HK-2 (cell line): ENCODE data around the gene LDLRAD4.

Source experiments
- DNase-seq: peaks from one replicate; pipeline ENCODE4 v3.0.0-alpha.2; 2018; ENCODE audit not compliant: unreplicated experiment

Gene LDLRAD4

DNA sequence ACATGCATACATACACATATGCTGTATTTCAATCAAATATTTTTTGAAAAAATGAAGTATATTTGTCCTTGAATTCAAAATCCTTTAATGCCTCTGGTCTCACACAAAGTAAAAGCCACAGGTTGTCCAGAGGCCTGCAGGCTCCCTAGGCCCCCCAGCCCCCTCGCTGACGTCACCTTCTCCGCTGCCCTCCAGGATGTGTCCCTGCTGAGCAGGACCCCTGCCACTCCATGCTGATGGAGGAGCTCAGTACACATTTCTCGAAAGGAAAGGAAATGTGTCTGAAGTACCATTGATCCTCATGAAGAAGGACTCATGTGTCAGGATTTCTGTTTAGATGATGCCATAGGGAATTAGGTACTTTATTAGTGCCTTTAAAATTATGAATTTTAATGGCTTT lies 212.1 kb downstream of the LDLRAD4 start:
- DNase-seq = no peak

DNA sequence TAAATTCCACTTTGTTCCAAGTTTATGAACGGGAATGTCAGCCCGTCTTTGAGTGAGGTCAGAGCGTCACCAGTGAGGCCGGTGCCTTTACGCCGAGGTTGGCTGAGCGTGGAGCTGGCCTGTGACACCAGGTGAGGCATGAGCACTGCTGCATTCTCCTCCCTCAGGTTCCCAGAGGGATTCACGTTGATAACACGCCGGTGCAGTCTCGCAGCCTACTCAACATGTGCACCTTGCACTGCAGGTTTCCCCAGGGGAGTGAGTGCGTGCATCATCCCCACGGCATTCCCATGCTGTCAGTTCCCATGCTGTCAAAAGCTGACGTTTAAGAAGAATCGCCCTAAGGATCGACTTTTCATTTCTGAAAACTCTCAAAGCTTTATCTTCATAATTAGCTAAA lies 213.3 kb downstream of the LDLRAD4 start:
- no peak for DNase-seq

DNA sequence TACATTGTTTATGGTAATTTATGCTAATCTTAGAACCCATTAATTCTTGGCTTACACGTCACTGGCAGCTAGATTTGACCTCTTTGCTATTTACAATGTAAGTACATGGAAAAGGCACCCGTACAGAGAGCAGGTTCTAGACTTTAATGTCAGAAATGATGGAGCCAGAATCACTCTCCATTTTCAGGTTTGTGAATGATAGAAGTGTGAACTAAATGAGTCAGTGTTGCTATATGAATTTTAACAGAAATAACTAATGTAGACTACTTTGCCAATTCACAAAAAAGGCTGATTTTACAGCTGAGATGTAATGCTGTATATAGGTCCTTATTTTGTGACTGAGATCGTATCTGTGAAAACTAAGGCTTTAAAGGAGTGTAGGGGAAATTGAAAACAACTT lies 214.6 kb downstream of the LDLRAD4 start:
- no peak for DNase-seq

DNA sequence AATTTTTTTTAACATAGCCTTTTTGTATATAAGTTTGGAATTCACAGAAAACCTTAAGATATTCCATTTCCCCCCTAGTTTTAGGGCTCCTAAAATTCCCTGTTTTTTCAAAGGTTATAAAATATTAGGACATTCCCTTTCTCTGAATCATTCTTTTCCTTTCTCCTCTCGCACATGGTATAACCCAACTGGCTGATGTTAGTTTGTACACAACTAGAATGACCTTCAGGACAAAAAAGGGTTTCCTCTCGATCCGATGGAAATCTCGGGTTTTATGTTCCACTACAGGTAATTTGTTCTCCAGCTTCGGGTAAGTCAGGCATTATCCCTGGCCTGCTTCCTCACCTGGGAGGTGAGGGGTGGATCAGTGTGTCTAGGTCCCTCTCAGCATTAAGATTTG lies 215.1 kb downstream of the LDLRAD4 start:
- DNase-seq = no peak

DNA sequence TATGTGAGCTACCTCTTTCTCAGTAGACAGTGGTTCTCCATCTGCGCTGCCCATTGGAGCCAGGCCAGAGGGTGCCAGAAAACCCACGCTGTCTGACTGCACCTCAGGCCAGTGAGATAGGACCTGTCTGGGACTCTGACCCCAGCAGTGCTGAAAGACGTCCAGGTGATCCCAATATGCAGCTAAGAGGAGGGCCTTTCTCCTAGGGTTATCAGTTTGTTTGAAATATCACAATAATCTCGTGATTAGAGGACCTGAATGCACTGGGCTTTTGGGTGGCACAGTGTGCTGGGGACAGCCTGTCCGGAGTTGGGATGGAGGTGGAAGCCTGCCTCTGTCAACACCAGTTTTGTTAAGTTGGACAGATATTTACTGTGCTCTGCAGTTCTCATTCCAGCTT lies 216.3 kb downstream of the LDLRAD4 start:
- no peak for DNase-seq

DNA sequence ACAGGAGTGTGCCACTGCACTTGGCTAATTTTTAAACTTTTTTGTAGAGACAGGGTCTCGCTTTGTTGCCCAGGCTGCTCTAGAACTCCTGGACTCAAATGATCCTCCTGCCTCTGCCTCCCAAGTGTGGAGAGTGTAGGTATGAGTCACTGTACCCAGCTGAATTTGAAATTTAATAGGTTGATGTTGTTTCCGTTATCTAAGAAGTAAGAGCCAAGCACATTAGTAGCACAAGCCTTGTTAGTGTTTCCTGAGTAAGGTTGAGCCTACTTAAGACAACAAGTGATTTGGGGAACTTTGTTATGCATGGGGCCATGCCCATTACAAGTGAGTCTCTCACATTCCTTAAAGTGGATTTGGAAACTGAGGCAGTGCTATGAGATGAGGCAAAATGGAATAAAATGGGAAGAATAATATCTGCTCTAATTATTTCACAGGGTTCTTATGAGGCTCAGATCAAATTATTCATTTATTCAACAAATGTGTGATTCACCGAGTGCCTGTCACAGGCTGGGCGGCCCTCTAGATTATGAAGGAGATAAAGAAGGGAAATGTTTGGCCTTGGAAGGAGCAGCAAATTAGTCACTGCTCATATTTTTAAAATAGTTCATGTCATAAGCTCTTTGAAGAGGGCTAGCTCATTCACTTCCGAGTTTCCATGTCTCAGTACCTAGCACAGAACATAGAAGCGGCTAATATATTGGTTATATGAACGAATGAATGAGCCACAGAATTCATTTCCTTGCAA lies 217.2 kb downstream of the LDLRAD4 start:
- DNase-seq = no peak

DNA sequence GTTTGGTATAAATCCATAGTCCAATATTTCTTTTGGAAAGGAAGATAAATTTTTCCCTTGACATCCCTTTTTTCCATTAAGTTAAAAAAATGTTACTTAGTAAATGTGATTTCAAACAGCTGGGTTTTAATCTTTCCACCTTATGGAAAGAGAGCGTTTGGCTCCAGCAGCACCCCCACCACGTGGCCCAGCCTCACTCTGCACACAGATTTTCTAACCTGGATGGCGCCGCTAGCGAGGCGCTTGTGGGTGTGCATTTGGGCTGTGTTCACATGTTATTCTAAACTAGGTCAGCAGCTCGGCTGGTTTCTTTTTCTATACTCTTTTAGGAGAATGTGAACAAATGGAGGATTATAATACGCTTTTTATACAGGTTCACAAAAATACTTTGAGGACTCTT lies 218.0 kb downstream of the LDLRAD4 start:
- no peak for DNase-seq

DNA sequence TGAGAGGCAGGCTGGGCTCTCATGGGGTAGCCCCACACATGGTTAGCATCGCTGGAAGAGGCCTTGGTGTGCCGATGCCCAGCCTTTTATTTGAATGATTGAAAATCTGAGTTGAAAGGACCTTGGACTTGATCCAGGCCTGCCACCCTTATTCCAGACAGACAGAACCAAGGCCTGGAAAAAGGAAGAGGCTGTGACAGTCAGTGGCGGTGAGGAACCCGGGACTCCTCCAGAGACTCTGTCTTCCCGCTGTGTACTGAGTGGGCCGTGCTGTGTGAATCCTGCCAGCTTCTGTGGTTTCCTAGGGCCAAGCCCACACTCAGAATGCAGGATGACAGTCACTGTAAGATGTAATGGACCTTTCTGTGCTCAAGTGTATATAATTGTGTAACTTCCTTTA lies 218.5 kb downstream of the LDLRAD4 start:
- DNase-seq = no peak

DNA sequence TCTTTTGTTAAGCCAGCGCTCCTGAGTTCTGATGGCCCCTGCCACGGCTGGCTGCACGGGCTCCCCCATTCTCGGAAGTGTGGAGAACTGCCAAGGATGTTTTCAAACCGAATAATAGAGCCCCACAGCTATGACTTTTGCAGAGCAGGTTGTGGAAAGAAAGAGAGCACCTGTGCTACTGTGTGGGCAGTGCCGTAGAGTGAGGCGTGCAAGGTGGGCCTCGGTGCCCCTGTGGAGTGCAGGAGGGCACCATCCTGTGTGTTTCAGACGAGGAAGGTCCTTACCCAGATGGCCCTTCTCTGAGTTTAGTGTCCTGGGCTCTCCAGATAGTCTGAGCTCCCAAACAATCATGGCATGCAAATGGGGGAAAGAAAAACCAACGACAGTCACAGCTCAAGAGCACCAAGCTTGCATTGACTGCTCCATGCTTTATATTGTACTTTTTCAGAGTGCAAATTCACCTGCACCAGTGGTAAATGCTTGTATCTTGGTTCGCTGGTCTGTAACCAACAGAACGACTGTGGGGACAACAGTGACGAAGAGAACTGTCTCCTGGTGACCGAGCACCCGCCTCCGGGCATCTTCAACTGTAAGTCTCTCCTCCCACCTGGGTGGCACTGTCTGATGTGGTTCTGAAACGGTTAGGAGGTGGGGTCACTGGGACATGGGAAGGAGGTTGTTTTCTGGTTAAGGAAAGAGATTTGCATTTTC lies 219.4 kb downstream of the LDLRAD4 start:
- no peak for DNase-seq

DNA sequence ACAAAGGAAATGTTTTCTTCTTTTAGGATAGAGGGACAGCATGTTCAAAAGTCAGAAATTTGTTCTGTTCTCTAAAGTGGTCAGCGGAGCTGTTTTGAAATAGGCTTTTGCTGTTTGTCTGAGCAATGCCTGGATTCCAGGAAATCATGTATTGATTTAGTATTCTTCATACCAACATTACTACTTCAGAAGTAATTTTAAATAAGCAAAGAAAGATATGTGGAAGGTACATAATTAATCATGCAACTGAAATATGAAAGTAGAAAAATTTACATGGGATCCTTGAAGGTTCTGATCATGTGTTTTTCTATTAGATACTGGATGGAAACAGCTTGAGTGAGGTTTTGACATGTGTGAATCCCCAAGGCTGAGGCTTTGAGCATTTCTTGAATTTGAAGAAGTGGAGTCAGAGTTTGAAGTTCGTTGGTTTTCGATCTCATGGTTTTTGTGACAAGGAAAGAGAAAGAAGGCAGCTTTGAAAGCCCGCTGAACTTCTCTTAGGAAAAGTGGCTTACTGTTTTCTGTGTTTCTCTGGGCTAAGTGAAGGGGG lies 220.0 kb downstream of the LDLRAD4 start:
- DNase-seq = no peak

DNA sequence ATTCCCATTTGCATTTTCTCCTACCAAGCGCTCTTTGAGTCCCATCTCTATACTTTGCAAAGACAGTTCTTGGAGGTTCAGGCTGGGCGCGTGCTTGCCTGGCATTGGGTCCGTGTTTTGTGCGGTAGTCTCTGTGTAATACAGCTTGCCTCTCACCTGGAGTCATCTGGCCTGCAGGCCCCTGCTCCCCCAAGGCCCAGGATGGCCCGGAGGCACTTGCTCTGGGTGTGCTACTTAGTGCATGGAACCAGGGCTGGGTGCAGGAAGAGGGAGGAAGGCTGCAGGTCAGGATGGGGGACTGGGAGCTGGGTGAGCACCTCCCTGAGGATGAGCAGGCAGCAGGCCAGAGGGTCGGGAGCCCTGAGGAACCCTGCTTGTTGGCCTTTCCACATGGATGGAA lies 220.9 kb downstream of the LDLRAD4 start:
- no peak for DNase-seq

DNA sequence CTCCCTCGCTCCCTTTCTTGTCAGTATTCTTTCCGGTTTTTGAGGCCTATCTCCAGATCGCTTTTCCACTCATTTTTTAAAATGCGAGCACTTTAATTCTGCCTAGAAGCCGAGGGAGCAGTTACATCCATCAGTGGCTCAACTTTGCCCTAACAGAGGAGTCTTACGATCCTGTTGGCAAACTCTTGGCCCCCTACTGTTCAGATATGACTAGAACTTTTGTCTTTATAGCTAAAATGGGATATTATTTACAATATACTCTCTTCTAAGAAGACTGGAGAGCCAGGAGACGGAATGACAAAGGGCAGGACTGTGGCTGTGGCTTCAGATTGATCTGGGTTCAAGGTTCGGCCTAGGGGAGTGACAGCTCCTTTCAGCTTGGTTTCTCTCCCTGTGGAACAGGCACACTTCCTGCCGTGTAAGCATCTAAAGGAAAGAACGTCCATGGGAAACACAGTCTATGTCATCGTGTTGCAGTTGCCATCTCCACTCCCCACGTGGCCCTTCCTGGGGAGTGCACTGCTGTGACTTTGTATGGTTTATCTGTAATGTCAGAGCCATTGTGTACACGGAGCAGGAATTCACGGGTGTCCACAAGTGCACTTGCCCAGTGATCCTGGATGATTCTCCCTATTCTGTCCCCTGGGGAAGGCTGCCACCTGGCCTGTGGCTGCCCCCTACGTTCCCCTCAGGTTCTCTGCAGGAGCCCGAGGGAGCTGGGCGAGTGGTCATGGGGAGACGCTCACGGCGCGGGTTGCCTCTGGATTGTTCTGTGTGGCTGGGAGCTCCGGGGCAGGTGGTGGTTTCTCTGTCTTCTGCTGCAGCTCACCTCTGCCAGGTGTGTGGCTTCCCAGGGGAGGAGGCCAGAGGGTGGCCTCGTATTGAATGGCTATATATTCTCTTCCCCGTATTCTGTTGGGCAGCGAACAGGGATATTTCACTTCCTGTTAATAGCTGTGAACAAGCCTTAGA lies 222.0 kb downstream of the LDLRAD4 start:
- no peak for DNase-seq

DNA sequence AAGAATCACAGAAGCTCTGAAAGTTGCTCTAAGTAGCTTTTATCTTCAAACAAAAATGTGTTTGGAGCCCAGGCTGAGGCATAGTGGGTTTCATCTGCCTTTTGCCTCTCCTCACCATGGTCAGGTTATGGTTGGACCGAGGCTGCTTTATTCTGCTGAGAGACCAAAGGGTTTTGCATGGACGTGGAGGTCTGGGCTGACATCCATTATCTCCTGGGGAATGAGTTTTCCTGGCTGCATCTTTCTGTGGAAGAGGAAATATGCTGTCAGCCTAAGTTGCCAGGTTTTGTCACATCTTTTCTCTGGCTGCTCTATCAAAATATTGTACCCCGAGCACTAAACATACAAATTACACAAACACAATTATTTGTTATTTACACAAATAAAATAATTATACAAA lies 223.2 kb downstream of the LDLRAD4 start:
- no peak for DNase-seq

DNA sequence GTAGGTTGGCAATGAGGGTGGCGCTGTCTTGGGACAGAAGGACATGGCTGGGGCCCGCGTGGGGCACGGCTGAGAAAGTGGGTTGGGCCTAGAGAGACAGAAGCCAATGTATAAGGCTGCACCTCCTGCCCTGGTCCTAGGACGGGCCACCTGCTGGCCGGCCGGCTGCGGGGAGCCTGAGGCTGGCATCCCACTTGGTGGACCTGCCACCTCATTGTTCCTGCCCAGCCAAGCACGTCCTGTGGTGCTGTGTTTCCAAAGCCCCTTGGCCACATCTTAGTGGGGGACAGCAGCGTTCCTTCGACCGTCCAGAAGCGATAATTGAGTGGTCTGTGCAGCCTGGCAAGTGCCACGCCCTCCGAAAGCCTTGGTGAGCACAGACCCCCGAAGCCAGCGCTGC lies 223.9 kb downstream of the LDLRAD4 start:
- DNase-seq = no peak

DNA sequence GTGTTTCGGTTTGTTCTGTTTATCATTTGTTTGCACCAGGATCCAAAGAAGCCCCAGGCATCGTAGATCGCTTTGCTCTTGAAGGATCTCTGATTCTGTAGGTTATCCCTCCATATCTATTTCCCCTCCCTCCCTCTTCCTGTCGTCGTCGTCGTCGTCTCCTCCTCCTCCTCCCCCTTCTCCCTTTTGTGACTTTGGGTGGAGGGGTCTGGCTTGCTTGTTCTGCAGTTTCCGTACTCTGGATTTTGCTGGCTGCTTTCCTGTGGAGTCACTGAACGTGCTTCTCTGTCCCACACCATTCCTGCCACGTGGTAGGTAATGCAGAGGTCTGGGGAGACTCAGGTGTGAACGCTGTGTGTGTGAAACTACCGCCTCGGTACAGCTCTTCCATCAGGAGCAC lies 225.0 kb downstream of the LDLRAD4 start:
- no peak for DNase-seq

DNA sequence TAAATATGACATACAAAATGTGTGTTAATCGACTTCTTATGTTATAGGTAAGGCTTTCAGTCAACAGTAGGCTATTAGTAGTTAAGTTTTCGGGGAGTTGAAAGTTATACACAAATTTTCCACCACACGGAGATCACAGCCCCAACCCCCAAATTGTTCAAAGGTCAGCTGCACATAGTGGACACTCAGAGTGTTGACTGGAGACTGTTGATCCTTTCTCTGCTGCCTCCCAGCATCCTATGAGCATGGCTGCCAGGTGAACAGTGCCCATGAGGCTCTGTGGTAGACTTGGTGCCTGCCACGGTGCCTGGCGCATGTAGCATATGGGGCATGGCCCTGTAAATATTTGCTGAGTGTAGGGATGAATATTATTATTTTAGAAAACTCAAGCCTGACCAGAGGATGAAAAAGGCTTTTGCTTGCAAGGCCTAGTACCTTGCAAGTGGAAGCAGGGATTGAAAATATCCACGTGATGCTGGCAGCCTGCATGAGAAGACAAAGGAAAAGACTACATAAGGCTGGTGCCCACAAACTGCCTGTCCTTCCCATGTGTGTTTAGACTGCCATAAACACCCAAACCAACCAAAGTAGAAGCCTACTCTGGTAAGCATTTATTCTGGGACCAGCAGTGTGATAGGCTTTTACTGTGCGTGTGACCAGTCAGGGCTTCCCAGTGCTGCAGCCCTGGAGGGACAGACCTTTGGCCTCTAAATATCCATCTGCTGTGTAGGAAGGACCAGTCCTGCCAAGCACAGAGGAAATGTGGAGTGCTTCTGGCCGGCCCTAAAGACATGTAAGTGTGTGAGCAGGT lies 226.1 kb downstream of the LDLRAD4 start:
- no peak for DNase-seq

DNA sequence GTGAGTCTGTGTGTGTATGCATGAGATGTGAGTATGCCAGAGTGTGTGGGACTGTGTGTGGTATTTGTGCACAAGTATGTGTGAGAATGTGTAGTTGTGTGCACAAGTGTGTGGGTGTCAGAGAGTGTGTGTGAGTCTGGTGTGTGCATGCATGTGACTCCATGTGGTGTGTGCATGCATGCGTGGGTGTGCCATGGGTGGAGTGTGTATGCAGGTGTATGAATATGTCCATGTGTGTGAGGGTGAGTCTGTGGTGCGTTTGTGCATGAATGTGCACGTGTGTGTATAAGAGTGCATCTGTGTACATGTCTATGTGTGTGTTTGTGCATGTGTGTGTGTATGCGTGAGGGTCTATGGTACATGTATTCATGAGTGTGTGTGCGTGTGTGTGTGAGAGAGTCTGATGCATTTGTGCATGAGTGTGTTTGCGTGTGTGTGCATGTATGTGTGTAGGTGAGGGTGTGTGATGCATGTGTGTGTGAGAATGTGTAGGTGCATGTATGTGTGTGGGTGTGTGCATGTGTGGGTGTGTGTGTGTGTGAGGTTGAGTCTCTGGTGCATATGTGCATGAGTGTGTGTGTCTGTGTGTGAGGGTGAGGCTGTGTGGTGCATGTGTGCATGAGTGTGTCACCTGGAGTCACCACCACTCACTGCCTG lies 226.8 kb downstream of the LDLRAD4 start:
- no peak for DNase-seq

DNA sequence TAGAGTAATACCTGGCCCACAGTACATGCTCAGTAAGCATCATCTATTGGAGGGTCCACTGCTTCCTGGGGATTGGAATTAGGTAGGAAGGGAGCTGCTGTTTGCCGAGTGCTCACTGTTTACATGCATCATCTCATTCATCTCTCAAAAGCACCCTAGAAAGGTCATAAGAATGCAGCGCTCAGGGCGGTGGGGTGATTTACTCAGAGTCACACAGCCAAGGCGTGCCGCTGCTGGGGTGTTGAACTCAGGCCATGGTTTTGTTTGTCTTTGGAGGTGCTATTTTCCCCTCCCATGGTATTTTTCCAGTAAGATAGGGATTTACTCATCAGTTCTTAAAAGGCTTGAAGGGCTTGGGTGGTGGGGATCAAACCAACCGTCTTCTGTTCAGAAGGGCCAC lies 227.5 kb downstream of the LDLRAD4 start:
- no peak for DNase-seq

DNA sequence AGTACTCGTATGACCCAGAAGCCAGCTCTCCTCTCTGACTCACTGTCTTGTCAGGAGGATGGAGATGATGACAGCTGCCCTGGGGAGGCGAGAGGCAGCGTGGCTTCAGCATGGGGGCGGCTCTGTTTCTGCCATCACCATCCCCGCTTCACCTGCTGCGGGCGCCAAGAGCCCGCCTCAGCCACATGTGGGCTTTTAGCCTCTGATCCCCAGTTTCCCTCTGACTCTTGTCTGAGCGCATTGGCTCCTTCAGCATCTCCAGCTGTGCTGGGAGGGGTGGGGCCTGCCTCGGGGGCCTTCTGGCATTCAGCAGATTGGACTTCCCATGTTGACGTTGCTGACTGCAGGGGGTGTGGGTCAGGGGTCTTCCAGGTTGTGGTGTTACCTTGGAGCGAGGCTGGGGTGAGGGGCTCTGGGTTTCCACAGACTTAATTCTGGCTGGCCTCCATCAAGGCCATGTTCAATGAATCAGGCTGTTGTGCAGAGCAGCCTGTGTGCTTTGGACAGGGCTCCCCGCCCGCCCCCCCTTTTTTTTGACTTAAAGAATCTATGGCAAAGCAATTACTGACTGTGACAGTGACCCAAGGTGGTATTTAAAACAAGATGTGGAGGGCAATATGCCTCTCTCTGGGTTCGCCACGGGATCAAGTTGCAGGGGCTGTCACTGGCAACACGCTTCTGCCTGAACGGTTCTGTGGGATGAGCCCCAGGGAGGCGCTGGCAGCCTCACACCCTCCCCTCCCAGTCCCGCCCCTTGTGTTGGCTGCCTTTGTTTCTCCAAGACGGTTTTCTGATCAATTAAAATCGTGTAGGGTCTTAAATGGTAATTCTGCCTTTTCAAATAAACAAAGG lies 228.3 kb downstream of the LDLRAD4 start:
- DNase-seq = no peak
